Measurements from ENCODE around the gene DPH1. TPM values are rescaled to one million over a fixed set of nuclear protein-coding genes. Genes with fewer than 3 reads are reported as not detected.
"Not testable (repeated sequence)": the region's sequence is repeated elsewhere in the genome, so short reads cannot be mapped to it uniquely, and the experiment has no call there.

Gene DPH1
- total RNA-seq, 1 donor: 58.7 TPM

- no peak for TF ChIP-seq CTCF (IDR thresholded peaks at IDR 0.05; ENCODE audit: insufficient read depth, low read depth, low read length)
- H3K4me3 ChIP-seq (ENCODE audit: low read depth, low read length): no peak overlapping the region
- no peak for DNase-seq (ENCODE audit: low read depth)
Measured at GRCh38 chr17:2009737-2010136, 20.2 kb upstream of the DPH1 start.

GRCh38 chr17:2011411-2012371 lies 18.3 kb upstream of the DPH1 start:
- TF ChIP-seq CTCF (IDR thresholded peaks at IDR 0.05; ENCODE audit: insufficient read depth, low read depth, low read length): no peak
- no peak for DNase-seq (ENCODE audit: low read depth)
- no peak overlapping the region for H3K4me3 ChIP-seq (ENCODE audit: low read depth, low read length)

GRCh38 chr17:2012499-2012898 lies 17.5 kb upstream of the DPH1 start:
- TF ChIP-seq CTCF (IDR thresholded peaks at IDR 0.05; ENCODE audit: insufficient read depth, low read depth, low read length): no peak
- DNase-seq (ENCODE audit: low read depth): no peak
- no peak overlapping the region for H3K4me3 ChIP-seq (ENCODE audit: low read depth, low read length)

GRCh38 chr17:2013220-2013993 lies 16.5 kb upstream of the DPH1 start:
- DNase-seq (ENCODE audit: low read depth); H3K4me3 ChIP-seq (ENCODE audit: low read depth, low read length): not testable (repeated sequence)

GRCh38 chr17:2013994-2014317 lies 16.0 kb upstream of the DPH1 start:
- TF ChIP-seq CTCF (IDR thresholded peaks at IDR 0.05; ENCODE audit: insufficient read depth, low read depth, low read length): no peak
- no peak for DNase-seq (ENCODE audit: low read depth)
- H3K4me3 ChIP-seq (ENCODE audit: low read depth, low read length): no peak overlapping the region

GRCh38 chr17:2015314-2015713 lies 14.6 kb upstream of the DPH1 start:
- DNase-seq (ENCODE audit: low read depth): no peak
- no peak for TF ChIP-seq CTCF (IDR thresholded peaks at IDR 0.05; ENCODE audit: insufficient read depth, low read depth, low read length)
- H3K4me3 ChIP-seq (ENCODE audit: low read depth, low read length): no peak overlapping the region

- DNase-seq (ENCODE audit: low read depth): no peak
- no peak for TF ChIP-seq CTCF (IDR thresholded peaks at IDR 0.05; ENCODE audit: insufficient read depth, low read depth, low read length)
Measured at GRCh38 chr17:2016494-2016893, 13.5 kb upstream of the DPH1 start.

More at GRCh38 chr17:2016494-2016893, 13.5 kb upstream of the DPH1 start:
- no peak overlapping the region for H3K4me3 ChIP-seq (ENCODE audit: low read depth, low read length)
